Spleen (tissue), 7 donors: Measurements from ENCODE around the gene PLCB1.

ENCODE experiments used
- POLR2A ChIP-seq, 3 donors: fragments of 450-650 bp; IDR thresholded peaks; one replicate each; pipeline ENCODE4 v1.5.1; 2017; ENCODE audit warnings: antibody characterized with exemption in 3 of 3, mild to moderate bottlenecking in 1 of 3
- TF ChIP-seq, protein P1 (sequence below), 11 experiments: fragments of 200-600 bp in 7 of 11; fragments of 450-650 bp in 4 of 11; sonication (generic) in 4 of 11; IDR thresholded peaks in 8 of 11; conservative IDR thresholded peaks in 3 of 11; 1 replicate in 7 of 11; 2 replicates in 4 of 11; pipeline versions ENCODE4 v1.4.0 to v1.8.0; 2016 to 2021; ENCODE audit warnings: antibody characterized with exemption in 11 of 11, inconsistent platforms in 4 of 11, mild to moderate bottlenecking in 1 of 11
- donor health status: DM: no; HTN: no; CAD: no; lungs with moderate emphysema.
- donor health status: DM: no; HTN: no; CAD: no.
- donor health status: DM: no; HTN: no; CAD: no.

GRCh38 chr20:8654486-8654885 lies 522.4 kb downstream of the PLCB1 start:
- TF ChIP-seq, protein P1, sequence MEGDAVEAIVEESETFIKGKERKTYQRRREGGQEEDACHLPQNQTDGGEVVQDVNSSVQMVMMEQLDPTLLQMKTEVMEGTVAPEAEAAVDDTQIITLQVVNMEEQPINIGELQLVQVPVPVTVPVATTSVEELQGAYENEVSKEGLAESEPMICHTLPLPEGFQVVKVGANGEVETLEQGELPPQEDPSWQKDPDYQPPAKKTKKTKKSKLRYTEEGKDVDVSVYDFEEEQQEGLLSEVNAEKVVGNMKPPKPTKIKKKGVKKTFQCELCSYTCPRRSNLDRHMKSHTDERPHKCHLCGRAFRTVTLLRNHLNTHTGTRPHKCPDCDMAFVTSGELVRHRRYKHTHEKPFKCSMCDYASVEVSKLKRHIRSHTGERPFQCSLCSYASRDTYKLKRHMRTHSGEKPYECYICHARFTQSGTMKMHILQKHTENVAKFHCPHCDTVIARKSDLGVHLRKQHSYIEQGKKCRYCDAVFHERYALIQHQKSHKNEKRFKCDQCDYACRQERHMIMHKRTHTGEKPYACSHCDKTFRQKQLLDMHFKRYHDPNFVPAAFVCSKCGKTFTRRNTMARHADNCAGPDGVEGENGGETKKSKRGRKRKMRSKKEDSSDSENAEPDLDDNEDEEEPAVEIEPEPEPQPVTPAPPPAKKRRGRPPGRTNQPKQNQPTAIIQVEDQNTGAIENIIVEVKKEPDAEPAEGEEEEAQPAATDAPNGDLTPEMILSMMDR (IDR thresholded peaks at IDR 0.05 in 8 of 11, conservative IDR thresholded peaks at IDR 0.05 in 3 of 11), result no peak
- TF ChIP-seq POLR2A (IDR thresholded peaks at IDR 0.05), result no peak
